D721Med (cell line): ENCODE measurements around the gene FRS3.

Source experiments
- DNase-seq: peaks from one replicate; pipeline ENCODE4 v3.0.0; 2011; ENCODE audit warnings: low spot score; ENCODE audit not compliant: insufficient read length
- FAIRE-seq: peaks from 2 replicates; lab custom pipeline; 2011; peaks lifted over from hg19 to GRCh38; lab: Jason Lieb, UNC
- CTCF ChIP-seq: IDR thresholded peaks from 2 replicates; pipeline ENCODE4 v1.5.1; 2012; ENCODE audit warnings: mild to moderate bottlenecking, control low read depth; ENCODE audit not compliant: insufficient read depth; ENCODE audit errors: missing control alignments

FRS3 gene

GRCh38 chr6:41784581-41785171, 5.0 kb upstream of the FRS3 start:
- TF ChIP-seq CTCF = no peak
- FAIRE-seq = no peak
- DNase-seq = no peak

GRCh38 chr6:41783106-41783780, 3.5 kb upstream of the FRS3 start:
- FAIRE-seq = no peak
- no peak for TF ChIP-seq CTCF
- DNase-seq = no peak

- FAIRE-seq (no peak), DNase-seq (no peak)
- TF ChIP-seq CTCF = no peak
Measured at GRCh38 chr6:41781366-41781730, 1.6 kb upstream of the FRS3 start.

GRCh38 chr6:41780551-41781365, 1.1 kb upstream of the FRS3 start, which contains the start of gene PRICKLE4:
Gene PRICKLE4, plus strand, starts transcription at chr6:41780782. Its CDS starts 2,692 bp downstream, at chr6:41783474.
- DNase-seq = no peak
- TF ChIP-seq CTCF = no peak
- no peak for FAIRE-seq

GRCh38 chr6:41779336-41779735, 364 bp downstream of the FRS3 start:
- DNase-seq (no peak), FAIRE-seq (no peak)
- TF ChIP-seq CTCF = no peak

GRCh38 chr6:41778895-41779294, 805 bp downstream of the FRS3 start:
- no peak for TF ChIP-seq CTCF
- no peak for DNase-seq
- FAIRE-seq = no peak
